ENCODE data around the gene PACS2.

DNA sequence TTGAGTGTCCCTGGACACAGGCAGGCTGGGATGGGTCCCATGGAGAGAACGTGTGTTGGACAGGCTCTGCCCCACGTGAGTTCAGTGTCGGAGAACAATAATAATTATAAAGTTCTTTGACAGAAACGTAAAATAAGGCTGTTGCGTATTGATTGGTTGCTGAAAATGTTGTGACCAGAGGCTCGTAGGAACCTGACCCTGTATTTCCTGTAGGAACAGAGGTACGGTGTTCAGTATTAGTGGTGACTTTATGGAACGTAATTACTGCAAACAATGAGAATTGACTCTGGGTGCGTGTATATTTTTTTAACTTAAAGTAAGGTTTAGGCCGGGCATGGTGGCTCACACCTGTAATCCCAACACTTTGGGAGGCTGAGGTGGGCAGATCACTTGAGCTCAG is 112.9 kb downstream of the PACS2 start:
- TF ChIP-seq, protein P1, sequence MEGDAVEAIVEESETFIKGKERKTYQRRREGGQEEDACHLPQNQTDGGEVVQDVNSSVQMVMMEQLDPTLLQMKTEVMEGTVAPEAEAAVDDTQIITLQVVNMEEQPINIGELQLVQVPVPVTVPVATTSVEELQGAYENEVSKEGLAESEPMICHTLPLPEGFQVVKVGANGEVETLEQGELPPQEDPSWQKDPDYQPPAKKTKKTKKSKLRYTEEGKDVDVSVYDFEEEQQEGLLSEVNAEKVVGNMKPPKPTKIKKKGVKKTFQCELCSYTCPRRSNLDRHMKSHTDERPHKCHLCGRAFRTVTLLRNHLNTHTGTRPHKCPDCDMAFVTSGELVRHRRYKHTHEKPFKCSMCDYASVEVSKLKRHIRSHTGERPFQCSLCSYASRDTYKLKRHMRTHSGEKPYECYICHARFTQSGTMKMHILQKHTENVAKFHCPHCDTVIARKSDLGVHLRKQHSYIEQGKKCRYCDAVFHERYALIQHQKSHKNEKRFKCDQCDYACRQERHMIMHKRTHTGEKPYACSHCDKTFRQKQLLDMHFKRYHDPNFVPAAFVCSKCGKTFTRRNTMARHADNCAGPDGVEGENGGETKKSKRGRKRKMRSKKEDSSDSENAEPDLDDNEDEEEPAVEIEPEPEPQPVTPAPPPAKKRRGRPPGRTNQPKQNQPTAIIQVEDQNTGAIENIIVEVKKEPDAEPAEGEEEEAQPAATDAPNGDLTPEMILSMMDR (IDR thresholded peaks at IDR 0.05), result no peak
- TF ChIP-seq POLR2AphosphoS5 (IDR thresholded peaks at IDR 0.05) (no peak), EP300 (IDR thresholded peaks at IDR 0.05) (no peak), POLR2A (IDR thresholded peaks at IDR 0.05; ENCODE audit: low read depth) (no peak)

Measured in esophagus muscularis mucosa (tissue), 4 donors.